CD8-positive, alpha-beta memory T cell (primary cell): ENCODE results near the gene ITGBL1. TPM values are rescaled to one million over a fixed set of nuclear protein-coding genes. Genes with fewer than 3 reads are reported as not detected.

Experiments used
- CTCF ChIA-PET: fragments of 350-600 bp; sonication (Branson Sonifier 250); formaldehyde crosslinking; loops from one replicate; lab custom pipeline; 2021; ENCODE audit warnings: antibody characterized with exemption; lab: Charles Lee
- POLR2A ChIA-PET: fragments of 350-600 bp; sonication (Branson Sonifier 250); formaldehyde crosslinking; loops from one replicate; lab custom pipeline; 2021; ENCODE audit warnings: antibody characterized with exemption; lab: Charles Lee
- DNase-seq, 5 donors: peaks; one replicate each; pipeline versions ENCODE4 v3.0.0 to v3.0.0-alpha.2; 2020 to 2022; ENCODE audit warnings: mixed read lengths in 1 of 5
- H3K27ac ChIP-seq: one replicate; pipeline ENCODE4 v1.7.0; 2013; ENCODE audit warnings: low read depth, mild to moderate bottlenecking, low read length, moderate library complexity
- H3K27me3 ChIP-seq: 2 replicates; pipeline ENCODE4 v1.7.0; 2013; ENCODE audit warnings: low read length, mild to moderate bottlenecking; ENCODE audit not compliant: insufficient read depth, poor library complexity, severe bottlenecking
- H3K36me3 ChIP-seq: 2 replicates; pipeline ENCODE4 v1.7.0; 2013; ENCODE audit warnings: mild to moderate bottlenecking, low read length, moderate library complexity; ENCODE audit not compliant: insufficient read depth
- H3K4me1 ChIP-seq: 2 replicates; pipeline ENCODE4 v1.7.0; 2013; ENCODE audit warnings: mild to moderate bottlenecking, low read length, moderate library complexity; ENCODE audit not compliant: insufficient read depth
- H3K4me3 ChIP-seq: 2 replicates; pipeline ENCODE4 v1.7.0; 2013; ENCODE audit warnings: mild to moderate bottlenecking, low read length
- H3K9me3 ChIP-seq: 2 replicates; pipeline ENCODE4 v1.7.0; 2013; ENCODE audit warnings: mild to moderate bottlenecking, low read length
- H3K27ac Mint-ChIP-seq, 8 donors: one replicate each; pipeline ENCODE4 v1.8.0; 2020 to 2021; ENCODE audit warnings: mixed read lengths in 8 of 8, mild to moderate bottlenecking in 6 of 8, inconsistent platforms in 3 of 8, moderate library complexity in 3 of 8
- H3K27me3 Mint-ChIP-seq, 2 donors: one replicate each; pipeline ENCODE4 v1.8.0; 2020 to 2021; ENCODE audit warnings: mixed read lengths in 2 of 2, mild to moderate bottlenecking in 1 of 2, moderate library complexity in 1 of 2
- H3K36me3 Mint-ChIP-seq, 3 donors: one replicate each; pipeline ENCODE4 v1.8.0; 2020 to 2021; ENCODE audit warnings: mixed read lengths in 3 of 3, inconsistent platforms in 1 of 3, mild to moderate bottlenecking in 1 of 3
- H3K4me1 Mint-ChIP-seq, 3 donors: one replicate each; pipeline ENCODE4 v1.8.0; 2020 to 2021; ENCODE audit warnings: mixed read lengths in 3 of 3, inconsistent platforms in 1 of 3, mild to moderate bottlenecking in 1 of 3
- H3K4me3 Mint-ChIP-seq, 7 donors: one replicate each; pipeline ENCODE4 v1.8.0; 2020 to 2021; ENCODE audit warnings: mixed read lengths in 7 of 7, mild to moderate bottlenecking in 6 of 7, moderate library complexity in 4 of 7, inconsistent platforms in 2 of 7
- H3K9me3 Mint-ChIP-seq, 5 donors: one replicate each; pipeline ENCODE4 v1.8.0; 2020 to 2022; ENCODE audit warnings: mixed read lengths in 5 of 5, mild to moderate bottlenecking in 3 of 5, moderate library complexity in 2 of 5, inconsistent platforms in 1 of 5
- polyA plus RNA-seq: library from polyadenylated mRNA; unstranded; fragments of 300-500 nt; fragmentation: Illumina TruSeq; gene quantifications from one replicate; pipeline ENCODE4 v1.2.3, GENCODE V29; 2021
- total RNA-seq, 2 experiments: library from RNA; stranded (reverse); gene quantifications; one replicate each; pipeline ENCODE4 v1.2.3, GENCODE V29; 2021

The ITGBL1 gene
- total and polyA plus RNA-seq, 3 experiments from 2014 or later, result not detected

DNA sequence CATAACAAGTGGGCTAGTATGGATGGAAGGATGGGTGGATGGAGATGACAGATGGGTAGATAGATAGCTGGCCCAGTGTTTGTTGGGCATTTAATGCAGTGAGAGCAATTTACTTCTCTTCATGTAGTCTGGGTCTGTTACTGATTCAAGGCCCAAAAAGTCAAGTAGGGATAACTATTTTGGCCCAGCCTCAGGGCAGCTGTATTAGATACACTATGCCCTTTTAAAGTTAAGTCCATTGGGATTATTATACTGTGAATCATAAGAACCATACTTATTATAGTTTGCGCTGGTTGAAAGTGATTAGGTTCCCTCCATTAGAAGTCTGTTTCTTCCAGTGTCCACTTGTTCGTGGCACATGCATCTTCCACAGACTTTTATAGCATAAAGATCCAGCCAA, 4.7 kb downstream of the ITGBL1 start:
- Histone ChIP-seq H3K4me3 (no peak overlapping the region), H3K27ac (no peak overlapping the region), H3K9me3 (no peaks in the 10 kb centered on the region), H3K27me3 (no peaks in the 10 kb centered on the region), H3K4me1 (no peaks in the 10 kb centered on the region), H3K36me3 (no peaks in the 10 kb centered on the region)
- no peaks in the 10 kb centered on the region for H3K36me3 Mint-ChIP-seq
- H3K27me3 Mint-ChIP-seq, result peaks cover 16 to 45% of the 10 kb centered on the region in 2 donors
- H3K27ac Mint-ChIP-seq, result no peak overlapping the region
- CTCF ChIA-PET, result no interaction called here
- H3K4me3 Mint-ChIP-seq, result no peak overlapping the region
- peaks cover 0 to 4% (median 0%) of the 10 kb centered on the region in 5 donors for H3K9me3 Mint-ChIP-seq
- H3K4me1 Mint-ChIP-seq, result peaks cover 6 to 9% (median 8%) of the 10 kb centered on the region in 3 donors
- no peak for DNase-seq
- POLR2A ChIA-PET, result no interaction called here

- Histone ChIP-seq H3K4me1 (no peaks in the 10 kb centered on the region), H3K4me3 (no peak overlapping the region), H3K9me3 (no peaks in the 10 kb centered on the region), H3K36me3 (no peaks in the 10 kb centered on the region), H3K27me3 (no peaks in the 10 kb centered on the region), H3K27ac (no peak overlapping the region)
- ChIA-PET POLR2A (no interaction called here), CTCF (no interaction called here)
- Mint-ChIP-seq H3K36me3 (no peaks in the 10 kb centered on the region), H3K27ac (no peak overlapping the region), H3K4me1 (no peaks in the 10 kb centered on the region), H3K4me3 (no peak overlapping the region), H3K27me3 (peaks cover 6 to 21% of the 10 kb centered on the region in 2 donors), H3K9me3 (peaks cover 0 to 2% (median 0%) of the 10 kb centered on the region in 5 donors)
- DNase-seq, result no peak
Measured at GRCh38 chr13:101465877-101466276, 13.4 kb downstream of the ITGBL1 start.

- DNase-seq, result no peak
- H3K9me3 Mint-ChIP-seq, result peaks cover 0 to 2% (median 0%) of the 10 kb centered on the region in 5 donors
- Histone ChIP-seq H3K27me3 (no peaks in the 10 kb centered on the region), H3K4me1 (no peaks in the 10 kb centered on the region), H3K27ac (no peak overlapping the region), H3K9me3 (no peaks in the 10 kb centered on the region), H3K4me3 (no peak overlapping the region), H3K36me3 (no peaks in the 10 kb centered on the region)
- peaks cover 6 to 21% of the 10 kb centered on the region in 2 donors for H3K27me3 Mint-ChIP-seq
- no peak overlapping the region for H3K4me3 Mint-ChIP-seq
- no peaks in the 10 kb centered on the region for H3K4me1 Mint-ChIP-seq
- H3K36me3 Mint-ChIP-seq, result no peaks in the 10 kb centered on the region
- CTCF ChIA-PET, result no interaction called here
- no peak overlapping the region for H3K27ac Mint-ChIP-seq
- POLR2A ChIA-PET, result no interaction called here
Measured at GRCh38 chr13:101467415-101467814, 14.9 kb downstream of the ITGBL1 start.

DNA sequence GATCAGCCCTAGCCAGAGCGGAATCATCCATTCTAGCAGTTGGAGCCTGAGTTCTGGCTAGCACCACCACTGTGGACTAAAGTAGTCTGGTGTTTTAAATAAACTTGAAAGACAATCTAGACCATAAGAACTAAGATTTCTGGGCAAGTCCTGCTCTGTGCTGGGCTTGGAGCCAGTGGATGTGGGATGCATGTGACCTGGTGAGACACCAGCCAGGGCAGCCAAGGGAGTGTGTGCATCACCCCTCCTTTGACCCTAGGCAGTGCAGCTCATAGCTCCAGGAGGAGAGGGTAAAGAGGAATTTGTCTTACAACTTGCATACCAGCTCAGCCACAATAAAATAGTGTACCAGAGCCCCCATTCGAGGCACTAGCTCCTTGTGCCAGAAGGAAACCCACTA, 21.0 kb downstream of the ITGBL1 start:
- Mint-ChIP-seq H3K27me3 (peaks cover 6 to 27% of the 10 kb centered on the region in 2 donors), H3K36me3 (no peaks in the 10 kb centered on the region), H3K4me1 (no peaks in the 10 kb centered on the region), H3K9me3 (peaks cover 0 to 5% (median 0%) of the 10 kb centered on the region in 5 donors), H3K4me3 (no peak overlapping the region), H3K27ac (no peak overlapping the region)
- Histone ChIP-seq H3K27me3 (no peaks in the 10 kb centered on the region), H3K27ac (no peak overlapping the region), H3K4me1 (no peaks in the 10 kb centered on the region), H3K36me3 (no peaks in the 10 kb centered on the region), H3K4me3 (no peak overlapping the region), H3K9me3 (no peaks in the 10 kb centered on the region)
- no peak for DNase-seq
- CTCF ChIA-PET, result no interaction called here
- POLR2A ChIA-PET, result no interaction called here

GRCh38 chr13:101474419-101474957, 22.0 kb downstream of the ITGBL1 start:
- Histone ChIP-seq H3K27ac (no peak overlapping the region), H3K4me3 (no peak overlapping the region), H3K36me3 (no peaks in the 10 kb centered on the region), H3K9me3 (no peaks in the 10 kb centered on the region), H3K4me1 (no peaks in the 10 kb centered on the region), H3K27me3 (no peaks in the 10 kb centered on the region)
- H3K4me3 Mint-ChIP-seq, result no peak overlapping the region
- ChIA-PET CTCF (no interaction called here), POLR2A (no interaction called here)
- peaks cover 0 to 5% (median 0%) of the 10 kb centered on the region in 5 donors for H3K9me3 Mint-ChIP-seq
- H3K36me3 Mint-ChIP-seq, result no peaks in the 10 kb centered on the region
- no peak for DNase-seq
- H3K27ac Mint-ChIP-seq, result no peak overlapping the region
- no peaks in the 10 kb centered on the region for H3K4me1 Mint-ChIP-seq
- H3K27me3 Mint-ChIP-seq, result peaks cover 4 to 29% of the 10 kb centered on the region in 2 donors

- H3K36me3 Mint-ChIP-seq, result no peaks in the 10 kb centered on the region
- Histone ChIP-seq H3K9me3 (no peaks in the 10 kb centered on the region), H3K27ac (no peak overlapping the region), H3K27me3 (no peaks in the 10 kb centered on the region), H3K36me3 (no peaks in the 10 kb centered on the region), H3K4me3 (no peak overlapping the region), H3K4me1 (no peaks in the 10 kb centered on the region)
- peaks cover 4 to 31% of the 10 kb centered on the region in 2 donors for H3K27me3 Mint-ChIP-seq
- no peak for DNase-seq
- POLR2A ChIA-PET, result no interaction called here
- CTCF ChIA-PET, result no interaction called here
- H3K27ac Mint-ChIP-seq, result no peak overlapping the region
- H3K4me1 Mint-ChIP-seq, result no peaks in the 10 kb centered on the region
- no peak overlapping the region for H3K4me3 Mint-ChIP-seq
- peaks cover 0 to 7% (median 0%) of the 10 kb centered on the region in 5 donors for H3K9me3 Mint-ChIP-seq
Measured at GRCh38 chr13:101475536-101475935, 23.1 kb downstream of the ITGBL1 start.

DNA sequence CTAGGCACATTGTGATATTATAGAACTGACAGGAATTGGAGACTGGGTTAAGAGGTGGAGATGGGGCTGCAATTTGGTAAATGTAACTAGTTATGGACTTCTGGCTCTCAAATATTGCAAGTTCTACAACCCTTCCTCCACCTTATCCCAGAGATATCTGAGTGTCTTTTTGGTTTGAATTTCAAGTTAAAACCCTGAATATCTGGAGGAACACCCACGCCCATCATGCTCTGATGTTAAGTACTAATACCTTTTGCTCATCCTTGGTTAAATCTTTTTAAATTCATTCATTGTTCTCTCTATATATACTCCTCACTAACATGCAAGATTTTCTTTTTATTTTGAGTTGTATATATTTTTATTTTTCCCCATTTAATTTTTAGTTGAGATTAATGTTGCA, 28.9 kb downstream of the ITGBL1 start:
- H3K27ac ChIP-seq, result no peak overlapping the region
- Mint-ChIP-seq H3K4me3 (no peak overlapping the region), H3K36me3 (no peaks in the 10 kb centered on the region), H3K27me3 (peaks cover 7 to 22% of the 10 kb centered on the region in 2 donors), H3K9me3 (peaks cover 0 to 2% (median 0%) of the 10 kb centered on the region in 5 donors), H3K4me1 (no peaks in the 10 kb centered on the region), H3K27ac (no peak overlapping the region)
- CTCF ChIA-PET, result no interaction called here
- no peaks in the 10 kb centered on the region for H3K9me3 ChIP-seq
- H3K27me3 ChIP-seq, result no peaks in the 10 kb centered on the region
- no peak for DNase-seq
- H3K4me3 ChIP-seq, result no peak overlapping the region
- no peaks in the 10 kb centered on the region for H3K36me3 ChIP-seq
- H3K4me1 ChIP-seq, result no peaks in the 10 kb centered on the region
- POLR2A ChIA-PET, result no interaction called here

DNA sequence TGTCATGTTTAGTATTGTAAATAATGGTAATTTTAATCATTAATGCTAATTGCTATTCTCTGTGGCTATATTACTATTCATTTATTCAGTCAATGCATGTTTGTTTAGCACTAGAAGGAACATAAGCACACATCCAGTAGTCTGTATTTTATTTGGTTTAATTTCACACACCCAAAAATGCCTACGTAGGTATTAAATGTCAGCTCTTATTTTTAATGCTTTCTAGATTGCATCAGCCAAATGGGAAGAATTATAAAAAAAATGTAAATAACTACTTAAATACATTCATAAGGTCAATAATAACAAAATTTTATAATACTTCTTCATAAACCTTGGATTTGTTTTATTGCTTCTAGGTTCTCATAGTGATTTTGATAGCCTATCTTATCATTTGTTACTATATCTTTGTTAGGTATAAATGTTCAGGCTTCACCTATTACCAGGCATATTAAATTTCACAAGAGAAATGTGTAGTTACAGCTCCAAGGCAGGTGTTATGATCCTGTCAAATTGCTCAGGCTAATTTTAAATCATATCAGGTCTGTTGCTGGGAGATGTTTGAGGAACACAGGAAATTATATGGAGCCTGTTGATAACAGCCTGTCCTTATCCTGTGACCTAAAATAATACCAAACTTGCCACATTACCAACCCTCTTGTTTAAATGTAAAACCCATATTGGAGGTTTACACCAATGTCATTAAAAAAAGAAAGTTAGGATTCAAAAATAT, 34.4 kb downstream of the ITGBL1 start:
- Histone ChIP-seq H3K4me3 (no peak overlapping the region), H3K4me1 (no peaks in the 10 kb centered on the region), H3K27ac (no peak overlapping the region), H3K9me3 (no peaks in the 10 kb centered on the region), H3K36me3 (no peaks in the 10 kb centered on the region), H3K27me3 (no peaks in the 10 kb centered on the region)
- Mint-ChIP-seq H3K36me3 (no peaks in the 10 kb centered on the region), H3K4me1 (no peaks in the 10 kb centered on the region), H3K27ac (no peak overlapping the region), H3K9me3 (no peaks in the 10 kb centered on the region), H3K4me3 (no peak overlapping the region), H3K27me3 (peaks cover 4 to 10% of the 10 kb centered on the region in 2 donors)
- POLR2A ChIA-PET, result no interaction called here
- CTCF ChIA-PET, result no interaction called here
- no peak for DNase-seq
